Measurements from ENCODE around the gene LAMA2.

The LAMA2 gene

DNA sequence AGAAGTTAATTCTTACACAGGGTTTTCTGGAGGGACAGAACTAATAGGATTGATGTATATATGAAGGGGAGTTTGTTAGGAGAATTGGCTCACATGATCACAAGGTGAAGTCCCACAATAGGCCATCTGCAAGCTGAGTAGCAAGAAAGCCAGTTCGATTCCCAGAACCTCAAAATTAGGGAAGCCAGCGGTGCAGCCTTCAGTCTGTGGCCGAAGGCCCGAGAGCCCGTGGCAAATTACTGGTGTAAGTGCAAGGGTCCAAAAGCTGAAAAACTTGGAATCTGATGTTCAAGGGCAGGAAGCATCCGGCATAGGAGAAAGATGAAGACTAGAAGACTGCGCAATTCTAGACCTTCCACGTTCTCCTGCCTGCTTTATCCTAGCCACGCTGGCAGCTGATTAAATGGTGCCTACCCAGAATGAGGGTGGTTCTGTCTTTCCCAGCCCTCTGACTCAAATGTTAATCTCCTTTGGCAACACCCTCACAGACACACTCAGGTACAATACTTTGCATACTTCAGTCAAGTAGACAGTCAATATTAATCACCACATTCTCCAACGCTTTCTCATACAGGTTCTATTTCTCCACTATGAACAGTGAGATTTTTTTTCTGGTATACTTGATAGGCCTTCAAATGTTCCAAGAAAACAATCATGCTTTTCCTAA, 357.0 kb downstream of the LAMA2 start:
- H3K4me1 Mint-ChIP-seq, result no peaks in the 10 kb centered on the region
- ATAC-seq, result no peak
- H3K27ac Mint-ChIP-seq, result no peak overlapping the region
- no peaks in the 10 kb centered on the region for H3K9me3 Mint-ChIP-seq
- no peak for DNase-seq
- H3K27me3 Mint-ChIP-seq, result peaks cover 8% of the 10 kb centered on the region
- no peak overlapping the region for H3K4me3 Mint-ChIP-seq

DNA sequence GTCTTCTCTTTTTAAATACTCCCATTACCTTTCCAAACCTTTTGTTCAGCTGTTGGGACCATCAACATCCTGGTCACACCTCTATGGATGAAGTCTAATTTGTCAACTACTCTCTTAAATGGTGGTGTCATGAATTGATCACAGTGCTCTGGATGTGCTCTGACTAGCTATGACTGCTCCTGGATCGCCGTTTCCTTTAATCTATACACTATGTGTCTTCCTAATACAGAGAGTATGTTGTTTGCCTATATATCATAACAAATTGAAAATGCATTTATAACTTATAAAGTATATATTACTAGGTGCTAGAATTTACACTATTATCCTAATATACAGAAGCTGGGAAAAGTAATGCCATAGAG, 357.5 kb downstream of the LAMA2 start:
- DNase-seq (no peak), ATAC-seq (no peak)
- H3K27ac Mint-ChIP-seq, result no peak overlapping the region
- no peaks in the 10 kb centered on the region for H3K9me3 Mint-ChIP-seq
- no peak overlapping the region for H3K4me3 Mint-ChIP-seq
- H3K27me3 Mint-ChIP-seq, result peaks cover 8% of the 10 kb centered on the region
- H3K4me1 Mint-ChIP-seq, result no peaks in the 10 kb centered on the region

DNA sequence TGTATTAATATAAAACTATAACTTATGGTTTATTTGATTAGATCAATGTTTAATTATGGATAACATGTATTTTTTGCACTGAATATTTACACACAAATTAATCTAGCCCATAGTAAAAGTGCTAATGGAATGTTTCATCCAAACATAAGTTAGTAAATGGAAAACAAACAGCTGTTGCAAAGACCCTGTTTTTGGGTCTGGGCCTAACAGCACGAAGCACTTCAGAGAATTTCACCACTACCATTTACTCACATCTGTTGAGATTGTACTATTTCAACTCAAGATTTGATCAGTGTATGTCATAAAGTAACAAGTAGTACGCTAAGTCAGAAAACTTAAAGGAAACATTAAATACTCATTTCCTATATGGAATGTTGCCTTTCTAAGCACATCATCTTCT, 359.6 kb downstream of the LAMA2 start:
- Mint-ChIP-seq H3K4me1 (no peaks in the 10 kb centered on the region), H3K27me3 (peaks cover 8% of the 10 kb centered on the region), H3K27ac (no peak overlapping the region), H3K4me3 (no peak overlapping the region), H3K9me3 (no peaks in the 10 kb centered on the region)
- DNase-seq, result no peak
- no peak for ATAC-seq

DNA sequence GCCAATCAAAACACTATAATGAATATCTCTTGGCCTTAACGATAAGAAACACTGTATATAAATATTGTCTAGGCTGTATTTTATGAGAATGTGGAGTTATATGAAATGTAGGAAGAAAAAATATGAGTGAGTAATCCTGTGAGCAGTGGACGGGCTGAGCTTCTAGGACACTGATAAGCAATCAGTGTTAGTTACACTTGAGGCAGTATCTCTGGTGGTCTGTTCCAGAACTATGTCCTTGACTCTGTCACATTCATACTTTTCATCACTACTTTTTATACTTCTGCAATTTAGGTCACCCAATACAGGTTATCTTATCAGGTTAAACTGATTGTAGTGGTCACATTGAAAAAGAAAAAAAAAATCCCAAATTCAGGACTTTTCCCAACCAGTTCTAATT, 360.4 kb downstream of the LAMA2 start:
- no peak overlapping the region for H3K4me3 Mint-ChIP-seq
- no peak overlapping the region for H3K27ac Mint-ChIP-seq
- no peaks in the 10 kb centered on the region for H3K4me1 Mint-ChIP-seq
- peaks cover 8% of the 10 kb centered on the region for H3K27me3 Mint-ChIP-seq
- DNase-seq (no peak), ATAC-seq (no peak)
- no peaks in the 10 kb centered on the region for H3K9me3 Mint-ChIP-seq

DNA sequence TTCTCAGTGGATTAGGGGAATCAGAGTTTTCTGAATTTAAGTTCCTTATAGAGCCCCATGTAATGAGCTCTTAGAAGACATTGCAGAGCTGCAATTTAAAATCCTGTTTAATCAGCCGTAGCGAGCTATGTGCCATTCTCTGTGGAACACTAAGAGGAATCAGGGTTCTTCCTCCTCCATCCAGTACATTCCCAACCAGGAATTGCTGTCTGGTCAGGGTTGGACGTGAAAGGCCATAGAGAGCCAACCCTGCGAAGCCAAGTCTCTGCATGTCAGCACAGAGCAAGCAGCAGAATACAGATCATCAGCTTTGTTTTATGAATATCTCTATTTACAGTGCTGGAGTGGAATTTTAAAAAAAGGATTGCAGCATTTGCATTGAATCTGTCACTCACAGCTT, 366.0 kb downstream of the LAMA2 start:
- no peak overlapping the region for H3K27ac Mint-ChIP-seq
- no peak overlapping the region for H3K4me3 Mint-ChIP-seq
- H3K4me1 Mint-ChIP-seq, result peaks cover 7% of the 10 kb centered on the region
- DNase-seq, result no peak
- H3K9me3 Mint-ChIP-seq, result no peaks in the 10 kb centered on the region
- no peak for ATAC-seq
- peaks cover 25% of the 10 kb centered on the region for H3K27me3 Mint-ChIP-seq

DNA sequence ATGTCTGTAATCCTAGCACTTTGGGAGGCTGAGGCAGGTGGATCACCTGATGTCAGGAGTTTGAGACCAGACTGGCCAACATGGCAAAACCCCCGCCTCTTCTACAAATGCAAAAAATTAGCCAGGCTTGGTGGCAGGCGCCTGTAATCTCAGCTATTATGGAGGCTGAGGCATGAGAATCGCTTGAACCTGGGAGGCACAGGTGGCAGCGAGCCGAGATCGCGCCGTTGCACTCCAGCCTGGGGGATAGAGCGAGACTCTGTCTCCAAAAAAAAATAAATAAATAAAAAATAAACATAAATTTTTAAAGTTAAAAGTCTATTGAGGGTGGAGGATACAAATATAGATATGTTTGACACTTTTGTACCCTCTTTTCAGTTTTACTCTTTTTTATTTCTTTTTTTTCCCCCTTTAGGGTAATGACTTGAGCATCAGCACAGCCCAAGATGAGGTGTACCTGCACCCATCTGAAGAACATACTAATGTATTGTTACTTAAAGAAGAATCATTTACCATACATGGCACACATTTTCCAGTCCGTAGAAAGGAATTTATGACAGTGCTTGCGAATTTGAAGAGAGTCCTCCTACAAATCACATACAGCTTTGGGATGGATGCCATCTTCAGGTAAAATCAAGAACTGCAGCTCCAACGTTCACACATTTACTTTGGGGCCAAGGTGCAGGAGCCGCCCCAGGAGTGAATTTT, 368.9 kb downstream of the LAMA2 start:
- Mint-ChIP-seq H3K27me3 (peaks cover 24% of the 10 kb centered on the region), H3K4me1 (peaks cover 7% of the 10 kb centered on the region), H3K27ac (no peak overlapping the region), H3K9me3 (no peaks in the 10 kb centered on the region), H3K4me3 (no peak overlapping the region)
- peak; percentile 39 to 47 for DNase-seq
- peak; percentile 73 for ATAC-seq

DNA sequence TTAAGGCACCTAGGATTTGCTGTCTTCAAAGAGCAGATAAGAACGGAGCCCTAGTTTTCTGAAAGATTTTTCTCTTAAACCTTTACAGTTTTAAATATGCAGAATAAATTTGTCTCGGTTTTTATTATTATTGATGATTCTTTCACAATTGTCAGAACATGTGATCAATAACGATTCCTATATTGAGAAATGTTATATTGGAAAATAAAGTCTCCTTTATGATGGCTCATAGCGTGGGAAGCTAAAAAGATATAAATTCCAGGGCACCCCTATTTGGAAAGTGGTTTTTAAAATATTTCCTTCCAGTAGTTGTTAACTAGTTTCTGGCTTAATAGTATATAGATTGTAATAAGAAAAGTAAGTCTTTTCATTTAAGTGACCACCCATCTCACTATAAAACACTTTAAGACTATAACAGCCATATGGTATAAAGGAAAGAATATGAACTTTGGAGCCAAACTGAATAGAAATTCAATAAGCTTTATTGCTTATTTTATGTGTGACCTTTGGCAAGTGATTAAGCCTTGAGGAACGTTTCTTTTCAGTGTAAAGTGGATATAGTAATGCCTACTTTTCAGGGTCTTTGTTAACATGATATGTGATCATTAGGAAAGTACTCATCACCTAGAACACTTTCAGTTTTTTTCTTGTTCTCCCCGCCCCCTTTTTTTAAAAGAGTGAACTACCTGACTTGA, 369.6 kb downstream of the LAMA2 start:
- Mint-ChIP-seq H3K9me3 (no peaks in the 10 kb centered on the region), H3K27me3 (peaks cover 24% of the 10 kb centered on the region), H3K27ac (no peak overlapping the region), H3K4me3 (no peak overlapping the region), H3K4me1 (peaks cover 7% of the 10 kb centered on the region)
- ATAC-seq (no peak), DNase-seq (no peak)

DNA sequence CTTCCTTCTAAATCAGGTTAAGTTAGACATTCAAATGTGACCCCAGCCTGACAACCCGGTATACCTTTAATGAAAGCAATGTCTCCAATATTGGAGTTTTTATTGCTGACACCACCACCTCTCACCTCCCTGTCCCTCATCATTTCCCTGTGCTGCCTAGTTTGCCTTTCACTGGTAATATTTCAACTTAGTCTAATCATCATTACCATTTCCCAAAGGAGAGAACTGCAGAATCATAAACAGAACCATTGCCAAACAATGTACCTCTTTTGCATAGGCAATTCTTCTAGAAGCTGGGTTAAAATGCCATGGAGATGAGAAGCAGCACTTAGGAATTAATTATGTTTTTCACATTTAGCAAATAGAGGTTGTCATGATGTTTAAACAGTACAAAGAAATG, 370.3 kb downstream of the LAMA2 start:
- DNase-seq (no peak), ATAC-seq (no peak)
- H3K9me3 Mint-ChIP-seq, result no peaks in the 10 kb centered on the region
- no peak overlapping the region for H3K27ac Mint-ChIP-seq
- peaks cover 7% of the 10 kb centered on the region for H3K4me1 Mint-ChIP-seq
- peaks cover 24% of the 10 kb centered on the region for H3K27me3 Mint-ChIP-seq
- H3K4me3 Mint-ChIP-seq, result no peak overlapping the region

DNA sequence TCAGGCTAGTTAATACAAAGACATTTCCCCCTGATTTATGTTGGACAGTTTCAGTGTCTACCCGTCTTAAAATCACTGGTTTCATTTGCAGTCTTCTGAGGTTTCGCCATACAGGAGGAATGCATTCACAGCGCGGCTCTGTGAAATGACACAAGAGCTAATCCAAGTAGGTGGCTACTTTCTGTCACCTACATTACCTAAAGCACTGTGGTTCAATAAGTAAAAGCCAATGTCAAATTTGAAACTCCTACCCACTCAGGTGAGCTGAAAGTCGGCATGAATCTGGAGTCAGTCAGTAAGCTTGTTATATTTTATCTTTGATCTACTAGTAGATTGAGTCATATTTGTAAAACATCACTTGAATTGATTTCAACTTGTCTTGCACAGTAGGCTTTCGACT, 370.8 kb downstream of the LAMA2 start:
- Mint-ChIP-seq H3K4me3 (no peak overlapping the region), H3K4me1 (peaks cover 7% of the 10 kb centered on the region), H3K27ac (no peak overlapping the region), H3K9me3 (no peaks in the 10 kb centered on the region), H3K27me3 (peaks cover 24% of the 10 kb centered on the region)
- DNase-seq (no peak), ATAC-seq (no peak)

DNA sequence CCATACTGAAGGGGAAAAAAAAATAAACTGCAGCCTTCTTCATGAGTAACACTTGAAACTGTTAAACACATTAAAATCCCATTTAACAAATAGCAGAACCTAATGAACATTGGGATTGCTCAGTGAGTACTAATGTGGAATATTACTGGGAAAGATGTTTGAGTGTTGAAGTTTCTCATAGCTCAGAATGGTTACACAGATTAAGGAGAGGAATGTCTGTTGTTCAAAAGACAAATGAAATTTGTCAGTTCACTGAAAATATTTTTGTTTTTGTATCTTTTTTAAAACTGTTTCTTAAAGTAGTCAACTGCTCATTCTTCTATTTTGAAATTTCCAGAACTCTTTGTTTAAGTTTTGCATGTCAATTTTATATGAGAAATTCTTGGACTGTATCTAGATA, 374.3 kb downstream of the LAMA2 start:
- ATAC-seq (no peak), DNase-seq (no peak)
- Mint-ChIP-seq H3K9me3 (no peaks in the 10 kb centered on the region), H3K27me3 (peaks cover 8% of the 10 kb centered on the region), H3K4me1 (peaks cover 7% of the 10 kb centered on the region), H3K27ac (no peak overlapping the region), H3K4me3 (no peak overlapping the region)

DNA sequence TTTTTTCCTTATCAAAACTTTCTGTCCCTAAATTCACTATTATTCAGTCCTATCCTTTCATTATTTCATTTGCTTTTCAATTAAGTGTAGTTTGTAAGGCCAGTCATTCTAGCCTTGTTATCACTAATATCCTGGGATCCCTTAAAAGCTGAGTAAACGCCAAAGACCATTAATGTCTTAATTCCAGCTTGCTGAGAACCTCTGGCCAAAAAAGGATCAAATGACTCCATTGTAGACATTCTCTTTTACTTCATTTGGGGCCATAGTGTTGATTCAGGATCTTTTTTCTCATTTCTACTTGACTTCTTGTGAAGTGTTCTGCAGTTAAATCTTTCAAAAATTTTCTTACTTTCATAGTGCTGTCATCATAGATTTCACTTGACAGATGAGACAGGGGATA, 379.7 kb downstream of the LAMA2 start:
- no peaks in the 10 kb centered on the region for H3K9me3 Mint-ChIP-seq
- peaks cover 9% of the 10 kb centered on the region for H3K27me3 Mint-ChIP-seq
- ATAC-seq, result no peak
- H3K27ac Mint-ChIP-seq, result no peak overlapping the region
- H3K4me3 Mint-ChIP-seq, result no peak overlapping the region
- DNase-seq, result no peak
- no peaks in the 10 kb centered on the region for H3K4me1 Mint-ChIP-seq

DNA sequence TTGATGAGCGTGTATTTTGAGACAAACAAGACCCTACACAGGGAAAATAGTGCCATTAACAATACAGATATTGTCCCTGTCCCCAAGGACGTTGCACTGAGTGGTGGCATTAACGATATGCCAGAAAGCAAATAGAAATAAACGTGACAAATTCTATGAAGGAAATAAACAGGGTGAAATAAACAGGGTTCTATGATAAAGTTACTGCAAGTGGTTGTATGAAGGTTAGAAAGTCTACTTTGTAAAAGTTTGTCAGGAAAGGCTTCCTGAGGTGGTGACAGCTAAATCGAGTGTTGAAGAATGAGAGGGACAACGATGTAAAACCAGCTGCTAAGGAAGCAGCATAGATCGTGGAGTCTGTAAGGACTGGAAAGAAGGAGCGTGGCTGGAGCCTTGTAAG, 380.2 kb downstream of the LAMA2 start:
- H3K27ac Mint-ChIP-seq, result no peak overlapping the region
- ATAC-seq (no peak), DNase-seq (no peak)
- H3K4me1 Mint-ChIP-seq, result no peaks in the 10 kb centered on the region
- no peaks in the 10 kb centered on the region for H3K9me3 Mint-ChIP-seq
- H3K27me3 Mint-ChIP-seq, result peaks cover 9% of the 10 kb centered on the region
- no peak overlapping the region for H3K4me3 Mint-ChIP-seq

DNA sequence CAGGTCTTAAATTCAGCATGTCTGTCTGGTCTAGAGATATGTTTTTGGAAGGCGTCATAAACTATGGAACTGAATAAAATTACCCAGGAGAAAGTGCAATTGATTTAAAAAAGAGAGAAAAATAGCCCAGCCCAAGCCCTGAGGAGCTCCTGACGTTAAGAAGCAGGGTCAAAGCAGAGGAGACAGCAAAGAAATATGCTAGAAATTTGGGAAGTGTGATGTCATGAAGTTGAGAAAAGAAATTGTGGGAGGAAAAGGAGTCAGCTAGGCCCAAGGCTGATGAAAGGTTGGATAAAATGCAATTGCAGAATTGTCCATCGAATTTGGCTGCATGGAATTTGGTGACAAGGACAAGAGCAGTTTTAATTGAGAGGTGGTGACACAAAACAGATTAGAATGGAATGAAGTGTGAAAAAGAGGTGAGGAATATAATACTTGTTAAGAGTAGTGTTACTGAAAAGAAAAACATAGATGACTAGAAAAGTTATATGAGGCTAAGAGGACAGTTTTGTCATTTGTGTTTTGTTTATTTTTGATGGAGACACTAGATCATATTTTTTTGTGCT, 381.6 kb downstream of the LAMA2 start:
- H3K4me3 Mint-ChIP-seq, result no peak overlapping the region
- DNase-seq (no peak), ATAC-seq (no peak)
- no peaks in the 10 kb centered on the region for H3K9me3 Mint-ChIP-seq
- peaks cover 9% of the 10 kb centered on the region for H3K27me3 Mint-ChIP-seq
- no peaks in the 10 kb centered on the region for H3K4me1 Mint-ChIP-seq
- no peak overlapping the region for H3K27ac Mint-ChIP-seq

DNA sequence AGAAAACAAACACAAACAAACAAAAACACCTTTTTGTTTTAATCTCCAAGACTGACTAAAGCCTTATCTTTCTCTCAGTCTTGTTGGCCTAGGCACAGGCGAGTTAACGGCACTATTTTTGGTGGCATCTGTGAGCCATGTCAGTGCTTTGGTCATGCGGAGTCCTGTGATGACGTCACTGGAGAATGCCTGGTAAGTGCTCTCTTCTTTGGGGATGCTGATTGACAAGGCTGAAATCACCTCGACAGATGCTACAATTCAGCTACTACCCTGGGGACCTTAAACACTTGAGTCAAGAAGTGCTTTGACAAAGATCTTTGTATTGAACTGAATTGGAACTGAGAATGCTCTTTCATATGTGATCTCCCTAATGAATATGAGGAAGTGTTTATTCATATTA, 384.1 kb downstream of the LAMA2 start:
- Mint-ChIP-seq H3K4me3 (no peak overlapping the region), H3K9me3 (no peaks in the 10 kb centered on the region), H3K27me3 (peaks cover 9% of the 10 kb centered on the region), H3K27ac (no peak overlapping the region), H3K4me1 (no peaks in the 10 kb centered on the region)
- ATAC-seq (no peak), DNase-seq (no peak)

DNA sequence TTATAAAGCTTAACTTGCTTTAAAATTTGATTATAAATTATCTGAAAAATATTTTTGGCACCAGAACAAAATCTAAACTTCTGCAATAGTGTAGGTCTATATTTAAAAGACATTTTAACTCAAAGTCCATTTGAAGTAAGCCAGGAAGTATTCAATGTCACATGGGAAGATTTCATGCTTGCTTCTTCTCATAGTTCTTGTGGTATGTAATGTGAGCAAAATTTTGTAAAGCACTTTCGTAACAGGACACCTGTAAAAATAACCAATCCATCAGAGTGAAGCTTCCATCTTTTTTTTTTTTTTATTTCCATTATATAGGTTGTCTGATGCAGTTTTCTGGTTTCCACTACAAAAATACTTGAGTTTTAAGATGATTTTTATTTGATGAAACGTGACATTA, 386.1 kb downstream of the LAMA2 start:
- ATAC-seq, result no peak
- H3K27ac Mint-ChIP-seq, result no peak overlapping the region
- DNase-seq, result no peak
- no peaks in the 10 kb centered on the region for H3K4me1 Mint-ChIP-seq
- H3K4me3 Mint-ChIP-seq, result no peak overlapping the region
- H3K27me3 Mint-ChIP-seq, result peaks cover 9% of the 10 kb centered on the region
- no peaks in the 10 kb centered on the region for H3K9me3 Mint-ChIP-seq

DNA sequence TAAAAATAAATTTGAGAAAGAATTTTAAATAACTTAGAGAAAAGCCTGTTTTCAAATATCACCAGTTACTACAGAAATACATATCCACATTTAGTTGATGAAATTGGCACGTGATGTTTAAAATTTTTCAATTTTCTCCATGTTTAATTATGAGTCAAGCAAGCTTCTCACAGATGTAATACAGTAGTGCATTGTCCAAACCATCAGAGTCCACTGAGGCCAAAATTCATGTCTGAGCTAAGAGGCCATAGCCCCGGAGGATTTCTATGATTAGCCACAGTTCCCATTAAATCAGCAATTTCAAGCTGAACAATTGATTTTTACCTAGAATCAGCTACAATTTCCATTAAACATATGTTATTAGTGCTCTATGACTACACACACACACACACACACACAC, 387.0 kb downstream of the LAMA2 start:
- no peak overlapping the region for H3K27ac Mint-ChIP-seq
- no peaks in the 10 kb centered on the region for H3K4me1 Mint-ChIP-seq
- no peak overlapping the region for H3K4me3 Mint-ChIP-seq
- DNase-seq (no peak), ATAC-seq (no peak)
- no peaks in the 10 kb centered on the region for H3K9me3 Mint-ChIP-seq
- H3K27me3 Mint-ChIP-seq, result peaks cover 9% of the 10 kb centered on the region
